ENCODE data around the gene PDE2A.

PDE2A gene

DNA sequence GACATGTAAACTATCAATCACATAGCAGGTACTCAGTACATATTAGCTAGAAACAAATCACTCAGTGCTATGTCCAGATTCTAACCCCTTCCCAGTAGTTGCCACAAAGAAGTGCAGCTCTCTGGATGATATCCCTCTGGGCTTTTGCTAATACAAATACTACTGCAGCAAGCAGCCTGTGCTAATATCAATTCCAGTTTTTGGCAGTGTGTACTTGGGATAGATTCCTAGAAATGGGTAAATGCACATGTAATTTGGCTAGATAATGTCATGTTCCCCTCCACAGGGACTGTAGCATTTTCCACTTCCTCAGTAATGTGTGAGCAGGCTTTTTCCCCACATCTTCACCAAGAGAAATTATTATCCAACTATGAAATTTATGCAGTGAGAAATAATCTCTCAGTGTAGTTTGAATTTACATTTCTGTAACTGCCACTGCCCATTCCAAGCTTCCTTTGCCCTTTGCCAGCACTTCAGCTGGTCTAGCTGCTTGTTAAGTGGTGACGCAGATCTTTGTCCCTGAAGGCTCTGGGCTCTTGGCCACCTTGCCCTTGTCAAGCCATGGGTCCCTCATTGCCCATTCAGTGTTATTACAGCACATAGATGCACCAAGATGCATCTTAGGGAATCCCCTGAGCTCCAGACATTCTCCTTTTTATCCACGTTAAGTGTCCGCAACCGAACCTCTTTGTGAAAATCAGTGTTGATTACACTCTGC, 132.8 kb downstream of the PDE2A start:
- no peak for DNase-seq

DNA sequence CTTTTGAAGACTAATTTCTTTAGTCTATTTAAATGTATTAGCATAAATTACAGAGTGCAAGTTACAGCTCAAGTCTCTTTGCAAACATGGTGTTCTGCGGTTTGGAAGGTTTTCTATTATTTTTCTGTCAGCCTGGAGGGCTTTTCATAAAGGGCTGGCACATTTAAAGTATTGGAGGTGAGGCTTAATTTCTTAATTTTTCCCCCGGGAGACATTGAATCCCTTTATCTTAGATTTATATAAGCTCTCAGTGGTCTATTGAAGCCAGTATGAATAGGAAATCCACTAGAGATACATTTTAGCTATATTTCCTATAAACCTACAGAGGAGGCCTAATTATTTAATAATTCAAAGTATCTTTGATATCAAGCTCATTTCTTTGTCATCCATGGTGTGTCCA, 137.2 kb downstream of the PDE2A start:
- DNase-seq = no peak

DNA sequence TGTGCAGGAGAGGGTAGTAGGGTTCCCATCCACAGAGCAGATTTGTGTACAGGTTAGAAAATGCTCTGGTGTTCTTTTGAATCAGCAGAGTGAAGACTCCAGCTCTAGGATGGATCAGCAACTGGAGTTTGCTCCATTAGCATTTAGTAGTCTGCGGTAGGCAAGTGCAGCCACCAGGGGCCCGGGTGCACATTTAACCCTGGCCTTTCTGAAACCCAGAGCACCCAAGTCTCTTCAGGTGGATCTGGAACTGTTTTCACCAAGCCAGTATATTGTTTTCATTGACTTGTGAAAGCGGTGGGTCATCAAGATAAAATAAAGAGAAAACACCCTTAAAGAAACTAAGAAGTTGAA, 139.1 kb downstream of the PDE2A start:
- no peak for DNase-seq

DNA sequence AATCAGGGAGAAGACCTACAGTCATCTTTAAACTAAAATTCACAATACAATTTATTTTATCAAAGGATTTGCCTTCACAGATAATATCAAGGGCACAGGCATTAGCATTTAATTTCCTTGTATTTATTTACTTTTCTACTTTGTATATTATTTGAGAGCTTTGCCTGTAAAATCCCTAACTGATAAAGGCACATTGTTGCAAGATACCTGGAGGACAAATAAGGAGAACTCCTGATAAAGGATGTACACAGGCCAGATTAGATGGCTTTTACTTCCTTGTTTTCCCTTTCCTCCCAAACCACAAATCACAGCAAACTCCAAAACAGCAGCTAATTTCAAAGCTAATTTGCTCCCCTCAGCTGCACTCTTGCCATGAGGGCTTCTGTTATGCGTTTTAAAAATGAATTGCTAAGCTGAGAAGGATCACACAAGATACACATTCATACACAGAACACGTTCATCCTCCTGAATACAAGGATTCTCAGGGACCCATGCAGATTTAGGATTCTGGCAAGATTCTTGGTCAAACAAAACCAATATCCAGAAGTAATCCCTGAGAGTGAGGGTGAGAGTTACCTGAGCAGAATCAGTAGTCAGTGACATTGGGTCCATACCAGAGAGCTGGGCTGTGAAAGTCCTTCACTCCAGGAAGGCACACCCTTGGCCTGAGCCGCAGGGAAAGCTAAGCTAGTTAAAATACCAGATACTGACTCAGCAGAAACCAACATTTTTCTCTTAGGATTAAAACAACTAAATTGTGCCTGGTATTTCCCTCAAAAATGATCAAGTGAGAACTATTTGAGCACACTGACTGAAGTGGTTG, 139.6 kb downstream of the PDE2A start:
- DNase-seq = peak; percentile 43

DNA sequence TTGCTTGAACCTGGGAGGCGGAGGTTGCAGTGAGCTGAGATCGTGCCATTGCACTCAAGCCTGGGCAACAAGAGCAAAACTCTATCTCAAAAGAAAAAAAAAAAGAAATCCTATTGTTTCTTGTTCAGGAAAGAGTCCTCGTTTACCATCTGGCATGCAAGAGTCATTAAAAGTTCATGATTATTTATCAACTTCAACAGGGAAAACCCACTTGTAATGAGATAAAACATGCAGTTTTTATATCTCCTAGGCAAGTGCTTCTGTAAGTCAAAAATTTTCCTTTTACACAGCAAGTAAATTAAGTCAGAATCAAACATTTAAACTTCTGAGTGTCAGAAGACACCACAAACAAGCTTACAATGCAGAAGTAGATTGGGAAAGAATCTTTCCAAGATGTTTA, 145.2 kb downstream of the PDE2A start:
- no peak for DNase-seq

DNA sequence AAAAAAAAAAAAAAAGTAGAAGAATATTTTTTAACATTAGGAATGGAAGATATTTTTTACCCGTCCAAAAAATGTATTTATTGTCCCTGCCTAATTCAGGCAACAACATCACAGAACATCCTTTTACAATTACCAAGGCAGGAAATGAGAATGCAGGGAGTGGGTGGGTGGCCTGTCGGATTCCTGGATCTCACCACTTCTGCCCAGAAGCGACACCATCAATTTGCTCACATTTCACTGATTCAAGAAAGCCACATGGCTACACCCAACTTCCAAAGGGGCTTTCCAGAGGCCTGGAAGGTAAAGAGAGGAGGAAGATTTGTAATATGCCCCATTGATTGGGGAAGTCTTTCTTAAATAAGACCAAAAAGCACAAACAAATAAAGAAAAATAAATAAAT, 146.1 kb downstream of the PDE2A start:
- DNase-seq = no peak
